GM23338 (cell line): Measurements from ENCODE around the gene PTCD2.

Experiments used
- CREB1 ChIP-seq: fragments of 250-450 bp; sonication (Bioruptor Pico); IDR thresholded peaks from 2 replicates; pipeline ENCODE4 v1.5.0; 2020; ENCODE audit warnings: low read depth, mild to moderate bottlenecking, moderate library complexity
- CTCF ChIP-seq, 2 experiments: fragments of 200-600 bp in 1 of 2; sonication (generic) in 1 of 2; conservative IDR thresholded peaks; 2 replicates each; pipeline versions ENCODE4 v1.5.1 to v1.6.1; 2016 to 2017; ENCODE audit warnings: antibody characterized with exemption in 2 of 2, low read depth in 2 of 2, mild to moderate bottlenecking in 2 of 2, moderate library complexity in 1 of 2
- EZH2 ChIP-seq: fragments of 200-600 bp; sonication (generic); IDR thresholded peaks from one replicate; pipeline ENCODE4 v1.8.0; 2017; ENCODE audit warnings: antibody characterized with exemption, mild to moderate bottlenecking, low read depth; ENCODE audit not compliant: unreplicated experiment
- EZH2phosphoT487 ChIP-seq: fragments of 200-600 bp; sonication (generic); IDR thresholded peaks from one replicate; pipeline ENCODE4 v1.8.1; 2018; ENCODE audit warnings: antibody characterized with exemption; ENCODE audit not compliant: unreplicated experiment
- JUNB ChIP-seq: IDR thresholded peaks from one replicate; pipeline ENCODE4 v1.6.1; 2016; ENCODE audit warnings: antibody characterized with exemption; ENCODE audit not compliant: unreplicated experiment
- NANOG ChIP-seq: IDR thresholded peaks from 2 replicates; pipeline ENCODE4 v1.6.1; 2016; ENCODE audit warnings: antibody characterized with exemption, borderline replicate concordance
- POLR2AphosphoS5 ChIP-seq: IDR thresholded peaks from 2 replicates; pipeline ENCODE4 v1.6.1; 2016; ENCODE audit warnings: antibody characterized with exemption, low read depth
- STAT1 ChIP-seq: IDR thresholded peaks from one replicate; pipeline ENCODE4 v1.6.1; 2016; ENCODE audit warnings: antibody characterized with exemption; ENCODE audit not compliant: unreplicated experiment
- ZNF114 ChIP-seq: fragments of 250-450 bp; sonication (Bioruptor Pico); IDR thresholded peaks from 2 replicates; pipeline ENCODE4 v1.5.0; 2020; ENCODE audit warnings: mild to moderate bottlenecking, moderate library complexity
- ZNF331 ChIP-seq: fragments of 250-450 bp; sonication (Bioruptor Pico); IDR thresholded peaks from 2 replicates; pipeline ENCODE4 v1.5.0; 2020; ENCODE audit warnings: low read depth, mild to moderate bottlenecking, moderate library complexity
- ZNF462 ChIP-seq: fragments of 250-450 bp; sonication (Bioruptor Pico); IDR thresholded peaks from 2 replicates; pipeline ENCODE4 v1.5.0; 2020; ENCODE audit warnings: mild to moderate bottlenecking, moderate library complexity
- TF ChIP-seq, protein P1 (sequence below): IDR thresholded peaks from one replicate; pipeline ENCODE4 v1.6.1; 2018; ENCODE audit warnings: antibody characterized with exemption; ENCODE audit not compliant: unreplicated experiment
- TF ChIP-seq, protein P2 (sequence below): IDR thresholded peaks from 2 replicates; pipeline ENCODE4 v1.6.1; 2016; ENCODE audit warnings: antibody characterized with exemption

GRCh38 chr5:72291601-72292000 lies 28.6 kb upstream of the PTCD2 start:
- no peak for TF ChIP-seq EZH2phosphoT487
- TF ChIP-seq POLR2AphosphoS5 = no peak
- no peak for TF ChIP-seq CTCF (conservative IDR thresholded peaks at IDR 0.05; ENCODE audit: low read depth in 2 of 2)
- no peak for TF ChIP-seq EZH2
- no peak for TF ChIP-seq JUNB
- no peak for TF ChIP-seq ZNF462
- TF ChIP-seq, protein P1, sequence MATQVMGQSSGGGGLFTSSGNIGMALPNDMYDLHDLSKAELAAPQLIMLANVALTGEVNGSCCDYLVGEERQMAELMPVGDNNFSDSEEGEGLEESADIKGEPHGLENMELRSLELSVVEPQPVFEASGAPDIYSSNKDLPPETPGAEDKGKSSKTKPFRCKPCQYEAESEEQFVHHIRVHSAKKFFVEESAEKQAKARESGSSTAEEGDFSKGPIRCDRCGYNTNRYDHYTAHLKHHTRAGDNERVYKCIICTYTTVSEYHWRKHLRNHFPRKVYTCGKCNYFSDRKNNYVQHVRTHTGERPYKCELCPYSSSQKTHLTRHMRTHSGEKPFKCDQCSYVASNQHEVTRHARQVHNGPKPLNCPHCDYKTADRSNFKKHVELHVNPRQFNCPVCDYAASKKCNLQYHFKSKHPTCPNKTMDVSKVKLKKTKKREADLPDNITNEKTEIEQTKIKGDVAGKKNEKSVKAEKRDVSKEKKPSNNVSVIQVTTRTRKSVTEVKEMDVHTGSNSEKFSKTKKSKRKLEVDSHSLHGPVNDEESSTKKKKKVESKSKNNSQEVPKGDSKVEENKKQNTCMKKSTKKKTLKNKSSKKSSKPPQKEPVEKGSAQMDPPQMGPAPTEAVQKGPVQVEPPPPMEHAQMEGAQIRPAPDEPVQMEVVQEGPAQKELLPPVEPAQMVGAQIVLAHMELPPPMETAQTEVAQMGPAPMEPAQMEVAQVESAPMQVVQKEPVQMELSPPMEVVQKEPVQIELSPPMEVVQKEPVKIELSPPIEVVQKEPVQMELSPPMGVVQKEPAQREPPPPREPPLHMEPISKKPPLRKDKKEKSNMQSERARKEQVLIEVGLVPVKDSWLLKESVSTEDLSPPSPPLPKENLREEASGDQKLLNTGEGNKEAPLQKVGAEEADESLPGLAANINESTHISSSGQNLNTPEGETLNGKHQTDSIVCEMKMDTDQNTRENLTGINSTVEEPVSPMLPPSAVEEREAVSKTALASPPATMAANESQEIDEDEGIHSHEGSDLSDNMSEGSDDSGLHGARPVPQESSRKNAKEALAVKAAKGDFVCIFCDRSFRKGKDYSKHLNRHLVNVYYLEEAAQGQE = no peak
- TF ChIP-seq ZNF331 (CRISPR knock-in tag) = no peak
- TF ChIP-seq STAT1 = no peak
- TF ChIP-seq, protein P2, sequence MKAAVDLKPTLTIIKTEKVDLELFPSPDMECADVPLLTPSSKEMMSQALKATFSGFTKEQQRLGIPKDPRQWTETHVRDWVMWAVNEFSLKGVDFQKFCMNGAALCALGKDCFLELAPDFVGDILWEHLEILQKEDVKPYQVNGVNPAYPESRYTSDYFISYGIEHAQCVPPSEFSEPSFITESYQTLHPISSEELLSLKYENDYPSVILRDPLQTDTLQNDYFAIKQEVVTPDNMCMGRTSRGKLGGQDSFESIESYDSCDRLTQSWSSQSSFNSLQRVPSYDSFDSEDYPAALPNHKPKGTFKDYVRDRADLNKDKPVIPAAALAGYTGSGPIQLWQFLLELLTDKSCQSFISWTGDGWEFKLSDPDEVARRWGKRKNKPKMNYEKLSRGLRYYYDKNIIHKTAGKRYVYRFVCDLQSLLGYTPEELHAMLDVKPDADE = no peak
- no peak for TF ChIP-seq CREB1 (CRISPR knock-in tag)
- TF ChIP-seq ZNF114 (CRISPR knock-in tag) = no peak
- no peak for TF ChIP-seq NANOG
